Amniotic stem cell (primary cell): Measurements from ENCODE around the gene KDM8.
"Not testable (repeated sequence)": the region's sequence is repeated elsewhere in the genome, so short reads cannot be mapped to it uniquely, and the experiment has no call there.

Experiments used
- DNase-seq: peaks from one replicate; lab custom pipeline; 2025; lab: John Stamatoyannopoulos, UW

The KDM8 gene

DNA sequence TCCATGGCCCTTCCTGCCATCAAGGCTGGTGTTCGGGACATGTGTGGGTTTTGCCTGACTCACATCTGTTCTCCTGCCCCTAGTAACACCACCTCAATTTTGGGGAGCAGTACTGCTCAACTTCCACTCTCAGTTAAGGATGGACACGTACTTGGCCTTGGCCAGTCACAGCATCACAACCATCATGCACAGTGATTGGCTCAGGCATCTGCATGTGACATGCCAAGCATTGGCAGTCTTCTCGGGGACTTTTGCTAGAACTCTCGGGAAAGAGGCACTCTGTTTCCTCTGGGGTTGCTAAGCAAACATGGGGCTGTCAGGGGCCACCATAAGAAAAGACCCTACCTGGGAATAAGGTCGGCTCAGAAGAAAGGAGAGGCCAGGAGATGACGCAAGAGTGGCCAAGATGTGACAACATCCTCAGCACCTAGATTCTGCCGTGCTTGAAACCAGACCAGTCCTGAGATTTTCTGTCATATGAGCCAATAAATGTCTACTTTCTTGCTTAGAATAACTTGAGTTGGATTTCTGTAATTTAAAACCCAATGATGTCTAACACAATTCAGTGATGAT, 11.9 kb upstream of the KDM8 start:
- no peak for DNase-seq

DNA sequence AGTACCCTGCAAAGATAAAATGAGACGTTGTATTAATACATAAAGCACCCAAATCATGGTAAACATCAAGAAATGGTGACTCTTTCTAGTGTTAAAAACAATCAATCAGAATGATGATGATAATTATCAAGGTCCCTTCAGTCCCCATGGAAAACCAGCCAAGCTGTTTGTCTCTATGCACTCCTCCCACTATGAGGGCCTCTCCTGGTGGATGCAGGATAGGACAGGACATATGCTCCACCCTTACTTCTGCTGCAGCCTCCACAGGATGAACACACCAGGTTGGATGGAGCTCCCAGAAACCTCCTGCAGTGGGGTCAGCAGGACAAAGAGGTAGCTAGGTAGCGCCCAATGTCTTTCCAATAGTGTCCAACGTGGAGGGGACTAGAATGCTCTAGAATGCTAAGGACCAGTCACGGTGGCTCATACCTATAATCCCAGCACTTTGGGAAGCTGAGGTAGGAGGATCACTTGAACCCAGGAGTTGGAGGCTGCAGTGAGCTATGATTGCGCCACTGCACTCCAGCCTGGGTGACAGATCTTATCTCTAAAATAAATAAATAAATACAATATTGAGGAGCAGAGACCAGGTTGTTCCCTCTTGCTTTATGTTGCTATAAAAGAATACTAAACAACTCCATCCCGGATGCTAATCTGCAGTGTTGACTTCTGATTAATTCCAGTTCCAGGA, 9.9 kb upstream of the KDM8 start:
- no peak for DNase-seq

DNA sequence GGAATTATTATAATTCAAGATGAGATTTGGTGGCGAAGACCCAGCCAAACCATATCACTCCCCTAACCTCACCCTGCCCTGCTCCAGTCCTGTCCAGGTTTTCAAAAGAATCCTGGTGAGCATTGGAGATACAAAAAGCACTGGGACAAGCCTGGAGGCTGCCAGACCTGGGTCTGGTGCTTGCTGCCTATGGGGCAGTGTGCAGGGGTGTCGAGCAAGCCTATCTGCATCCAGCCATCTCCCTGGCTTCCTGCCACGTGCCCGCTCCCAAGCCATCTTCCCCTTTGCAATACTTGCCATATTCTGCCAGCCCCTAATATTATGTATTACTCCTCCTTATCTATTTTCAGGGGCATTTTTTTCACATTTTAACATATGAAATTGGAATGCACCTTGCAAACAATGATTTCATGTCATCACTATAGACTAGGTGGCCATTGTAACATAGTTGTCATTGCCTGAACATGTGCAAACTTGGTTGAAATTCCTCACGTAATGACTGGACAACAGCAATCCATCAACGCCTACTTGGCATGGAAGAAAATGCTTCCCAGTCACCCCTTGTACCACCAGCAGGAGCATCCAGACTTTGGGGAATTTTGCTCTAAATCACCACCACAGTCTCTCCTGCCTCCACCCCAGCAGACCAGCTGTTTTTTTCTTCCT, 8.1 kb upstream of the KDM8 start:
- no peak for DNase-seq

DNA sequence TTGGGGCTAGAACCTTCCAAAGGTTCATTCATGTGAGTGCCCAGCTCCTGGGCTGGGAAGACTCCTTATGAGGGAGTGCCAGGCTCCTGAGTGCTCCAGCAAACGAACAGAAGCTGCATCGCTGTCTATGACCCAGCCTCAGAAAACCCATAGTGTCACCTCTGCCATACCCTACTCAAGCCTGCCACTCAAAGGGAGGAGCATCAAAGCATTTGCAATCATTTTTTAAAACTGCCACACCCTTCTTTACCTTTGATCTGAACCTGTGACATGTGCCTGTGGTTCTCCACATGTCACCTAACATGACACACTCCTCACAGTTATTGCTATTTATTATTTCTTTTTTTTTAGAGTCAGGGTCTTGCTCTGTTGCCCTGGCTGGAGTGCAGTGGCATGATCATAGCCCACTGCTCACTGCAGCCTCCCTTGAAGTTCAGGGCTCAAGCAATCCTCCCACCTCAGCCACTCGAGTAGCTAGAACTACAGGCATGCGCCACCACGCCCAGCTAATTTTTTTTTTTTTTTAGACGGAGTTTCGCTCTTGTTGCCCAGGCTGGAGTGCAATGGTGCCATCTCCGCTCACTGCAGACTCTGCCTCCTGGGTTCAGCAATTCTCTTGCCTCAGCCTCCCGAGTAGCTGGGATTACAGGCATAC, 7.3 kb upstream of the KDM8 start:
- no peak for DNase-seq

DNA sequence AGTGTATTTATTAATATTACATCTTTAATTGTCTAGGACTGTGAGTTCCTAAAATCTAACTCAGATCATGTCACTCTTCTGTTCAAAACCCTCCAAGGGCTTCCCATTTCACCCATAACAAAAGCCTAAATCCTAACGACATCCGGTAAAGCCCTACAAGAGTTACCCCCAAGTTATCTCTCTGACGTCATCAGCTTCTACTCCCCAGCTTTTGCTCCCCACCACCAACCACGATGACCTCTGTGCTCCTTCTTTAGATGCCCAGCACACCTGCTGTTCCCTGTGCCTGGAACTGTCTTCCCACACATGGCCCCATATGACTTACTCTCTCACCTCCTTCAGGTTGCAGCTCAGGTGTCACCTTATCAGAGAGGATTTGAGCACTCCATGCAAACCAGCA, 6.3 kb upstream of the KDM8 start:
- DNase-seq, result no peak

DNA sequence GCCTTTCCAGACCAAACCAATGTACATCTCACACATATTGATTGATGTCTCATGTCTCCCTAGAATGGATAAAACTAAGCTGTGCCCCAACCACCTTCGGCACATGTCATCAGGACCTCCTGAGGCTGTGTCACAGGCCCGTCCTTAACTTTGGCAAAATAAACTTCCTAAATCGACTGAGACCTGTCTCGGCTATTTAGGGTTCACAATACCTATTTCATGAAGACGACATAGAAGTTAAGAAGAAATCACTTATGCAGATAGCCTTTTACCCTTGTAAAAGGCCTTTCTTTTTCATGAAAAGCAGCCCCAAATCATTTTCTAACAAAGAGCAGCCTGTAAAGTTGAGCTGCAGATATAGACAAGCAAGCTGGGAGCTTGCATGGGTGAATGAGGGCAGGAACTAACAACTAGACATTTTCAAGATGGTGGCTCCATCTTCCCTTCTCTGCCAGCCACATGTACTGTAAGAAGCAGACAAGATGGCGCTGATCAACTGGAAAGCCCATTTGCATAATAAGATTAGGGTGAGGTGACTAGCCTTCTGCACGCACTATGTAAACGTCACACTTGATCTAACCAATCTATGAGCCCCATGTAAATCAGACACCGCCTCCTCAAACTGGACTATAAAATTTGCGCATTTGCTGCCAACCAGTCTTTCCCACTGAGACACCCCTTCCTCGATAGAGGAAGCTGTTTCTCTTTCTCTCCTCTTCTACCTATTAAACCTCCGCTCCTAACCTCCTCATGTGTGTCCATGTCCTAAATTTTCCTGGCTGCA, 4.7 kb upstream of the KDM8 start:
- no peak for DNase-seq

DNA sequence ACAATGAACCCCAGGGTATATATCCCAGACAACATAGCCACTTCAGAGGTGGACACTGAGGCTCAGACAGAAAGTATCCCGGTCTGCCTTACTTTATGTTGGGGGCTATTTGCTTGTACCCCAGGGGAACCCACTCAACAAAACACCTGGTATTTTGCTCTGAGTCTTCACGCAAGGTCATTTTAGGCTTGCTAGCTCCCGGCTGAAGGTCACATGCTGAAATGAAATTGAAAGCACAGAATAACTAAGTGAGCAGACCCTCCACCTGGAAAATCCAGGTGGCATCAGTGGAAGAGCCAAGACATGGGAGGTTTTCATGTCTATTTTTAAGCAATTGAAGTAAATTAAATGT, 4.1 kb upstream of the KDM8 start:
- no peak for DNase-seq

DNA sequence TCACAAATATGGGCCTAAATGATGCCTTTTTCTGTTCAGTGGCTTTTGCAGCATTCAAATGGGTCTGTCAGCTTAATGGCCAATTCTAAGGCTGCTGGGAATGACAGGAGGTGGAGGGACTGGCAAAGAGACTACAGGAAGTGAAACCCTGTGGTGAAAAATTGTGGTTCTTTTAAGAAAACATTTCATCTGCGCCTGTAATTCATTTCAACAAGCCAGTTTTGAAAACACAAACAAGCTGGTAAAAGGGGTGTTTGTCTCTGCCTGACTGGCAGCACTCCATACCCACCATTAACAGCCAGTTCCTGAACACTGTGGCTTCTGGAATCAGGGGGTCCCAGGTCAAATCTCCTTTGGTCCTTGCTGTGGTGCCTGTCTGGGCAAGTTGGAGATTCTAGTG, 3.6 kb upstream of the KDM8 start:
- no peak for DNase-seq

DNA sequence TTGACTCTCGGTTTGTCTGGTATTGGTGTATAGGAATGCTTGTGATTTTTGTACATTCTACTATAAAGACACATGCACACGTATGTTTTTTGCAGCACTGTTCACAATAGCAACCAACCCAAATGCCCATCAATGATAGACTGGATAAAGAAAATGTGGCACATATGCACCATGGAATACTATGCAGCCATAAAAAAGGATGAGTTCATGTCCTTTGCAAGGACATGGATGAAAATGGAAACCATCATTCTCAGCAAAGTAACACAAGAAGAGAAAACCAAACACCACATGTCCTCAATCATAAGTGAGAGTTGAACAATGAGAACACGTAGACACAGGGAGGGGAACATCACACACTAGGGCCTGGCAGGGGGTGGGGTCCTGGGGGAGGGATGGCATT, 2.4 kb upstream of the KDM8 start:
- not testable (repeated sequence) for DNase-seq

DNA sequence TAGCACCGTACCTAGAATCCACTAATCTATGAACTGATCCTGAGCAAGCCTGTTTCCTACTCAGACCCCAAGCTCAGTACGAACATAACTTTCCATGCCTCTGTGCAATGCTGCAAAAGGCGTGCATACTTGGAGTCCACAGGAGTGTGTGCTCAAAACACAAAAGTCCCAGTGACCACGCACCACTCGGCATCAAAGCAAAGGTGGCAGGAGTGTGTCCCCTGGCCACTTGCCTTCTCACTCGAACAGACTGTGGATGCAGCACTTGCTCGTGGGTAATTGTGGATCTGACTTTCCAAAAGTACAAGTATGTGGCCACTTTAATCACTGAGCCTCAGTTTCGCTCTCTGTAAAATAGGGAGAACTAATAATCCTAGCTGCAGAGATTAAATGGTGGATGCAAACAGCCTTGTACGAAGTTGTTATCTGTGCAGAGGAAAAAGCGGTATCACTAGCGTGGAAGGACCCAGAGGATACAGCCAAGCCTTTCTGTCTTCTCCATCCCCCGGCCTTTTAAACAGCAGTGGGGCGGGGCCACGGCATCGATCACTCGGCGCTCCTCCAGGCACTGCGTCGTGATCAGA, 311 bp upstream of the KDM8 start:
- DNase-seq, result no peak

DNA sequence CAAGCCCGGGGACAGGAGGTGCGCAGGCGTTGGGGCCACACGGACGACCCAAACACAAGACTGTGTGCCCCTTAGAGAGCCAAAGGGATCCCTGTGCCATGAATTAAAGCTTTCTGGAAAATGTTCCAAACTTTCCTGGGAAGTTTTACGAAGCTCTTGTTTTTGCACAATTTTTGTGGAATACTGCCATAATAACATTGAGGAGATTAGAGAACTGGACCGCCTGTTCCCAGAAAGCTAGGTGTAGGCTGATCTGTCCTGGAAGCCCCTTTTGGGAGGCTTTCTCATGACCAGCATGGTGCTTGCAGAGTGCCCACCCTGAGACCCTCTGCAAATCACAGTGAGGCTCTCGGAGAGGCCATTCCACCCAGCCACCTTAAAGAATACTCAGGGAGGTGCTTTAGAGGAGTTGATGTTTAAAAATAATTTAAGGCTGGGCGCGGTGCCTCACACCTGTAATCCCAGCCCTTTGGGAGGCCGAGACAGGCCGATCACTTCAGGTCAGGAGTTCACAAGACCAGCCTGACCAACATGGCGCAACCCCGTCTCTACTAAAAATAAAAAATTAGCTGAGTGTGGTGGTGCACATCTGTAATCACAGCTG, 1.1 kb downstream of the KDM8 start:
- no peak for DNase-seq

DNA sequence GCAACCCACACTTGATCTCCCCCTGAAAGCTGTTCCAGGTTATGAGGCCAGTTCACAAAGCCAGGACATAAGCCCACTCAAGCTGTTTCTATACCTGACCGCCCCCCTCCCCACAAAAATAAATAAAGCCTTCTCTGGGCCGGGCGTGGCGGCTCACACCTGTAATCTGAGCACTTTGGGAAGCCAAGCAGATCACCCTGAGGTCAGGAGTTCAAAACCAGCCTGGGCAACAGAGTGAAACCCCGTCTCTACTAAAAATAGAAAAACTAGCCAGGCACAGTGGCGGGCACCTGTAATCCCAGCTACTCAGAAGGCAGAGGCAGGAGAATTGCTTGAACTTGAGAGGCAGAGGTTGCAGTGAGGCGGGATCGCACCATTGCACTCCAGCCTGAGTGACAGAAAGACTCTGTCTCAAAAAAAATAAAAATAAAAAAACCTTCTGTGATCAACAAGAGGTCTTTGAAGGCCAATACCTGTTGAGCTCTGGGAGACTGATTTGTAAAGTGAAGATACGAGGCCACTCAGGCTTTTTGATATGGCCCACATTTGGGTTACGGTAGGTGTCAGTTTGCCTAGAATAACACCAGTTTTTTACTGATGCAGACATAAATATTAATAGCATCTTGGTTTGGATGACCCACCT, 2.2 kb downstream of the KDM8 start:
- no peak for DNase-seq

DNA sequence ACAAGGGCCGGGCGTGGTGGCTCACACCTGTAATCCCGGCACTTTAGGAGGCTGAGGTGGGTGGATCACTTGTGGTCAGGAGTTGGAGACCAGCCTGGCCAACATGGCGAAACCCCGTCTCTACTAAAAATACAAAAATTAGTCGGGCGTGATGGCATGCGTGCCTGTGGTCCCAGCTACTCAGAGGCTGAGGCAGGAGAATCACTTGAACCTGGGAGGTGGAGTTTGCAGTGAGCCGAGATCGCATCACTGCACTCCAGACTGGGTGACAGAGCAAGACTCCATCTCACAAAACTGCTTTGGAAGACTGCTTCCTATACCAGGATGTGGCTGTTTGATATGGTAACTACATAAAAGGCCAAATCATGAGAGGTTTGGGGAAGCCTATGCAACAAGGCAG, 3.8 kb downstream of the KDM8 start:
- DNase-seq, result not testable (repeated sequence)

DNA sequence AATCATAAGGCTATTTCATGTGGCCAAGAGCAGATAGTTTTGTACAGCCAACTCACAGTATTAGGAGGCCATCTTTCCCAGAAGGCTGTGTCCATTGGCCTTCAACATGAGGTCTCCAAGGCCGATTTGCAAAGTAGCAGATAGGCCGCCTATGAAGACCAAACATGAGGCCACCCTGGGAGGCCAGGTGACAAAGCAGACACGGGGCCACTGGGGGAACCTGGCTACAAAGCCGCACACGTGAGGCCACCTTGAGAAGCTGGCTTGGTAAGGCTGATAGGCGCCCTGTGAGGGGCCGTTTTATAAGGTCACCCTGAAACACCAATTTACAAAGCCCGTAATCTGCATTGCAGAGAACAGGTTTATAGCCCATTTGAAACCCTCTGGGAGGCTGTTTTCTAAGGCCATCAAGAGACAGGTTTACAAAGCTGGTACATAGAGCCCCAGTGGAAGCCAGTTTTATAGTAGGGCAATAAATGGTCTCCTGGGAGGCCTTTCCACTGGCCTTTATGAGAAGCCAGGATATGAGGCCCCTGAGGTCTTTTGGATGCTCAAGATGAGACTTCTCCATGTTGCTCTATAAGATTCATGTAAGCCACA, 4.9 kb downstream of the KDM8 start:
- DNase-seq, result no peak

DNA sequence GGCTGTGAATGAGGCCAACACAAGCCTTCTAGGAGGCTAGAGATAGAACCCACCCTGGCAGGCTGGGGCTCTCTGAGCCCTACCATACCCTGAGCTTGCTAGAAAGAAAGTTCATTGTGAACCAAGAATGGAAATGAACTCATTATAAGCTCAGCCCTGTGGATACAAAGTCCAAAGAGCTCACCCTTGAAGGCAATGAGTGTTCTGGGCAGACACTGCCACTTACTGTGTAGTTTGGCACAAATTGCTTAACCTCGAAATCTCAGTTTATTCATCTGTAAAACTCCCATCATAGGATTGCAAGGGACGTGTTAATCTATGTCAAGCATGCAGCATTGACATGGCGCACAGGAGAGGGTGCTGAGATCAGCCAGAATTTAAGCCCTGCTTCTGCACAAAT, 5.5 kb downstream of the KDM8 start:
- DNase-seq, result no peak

DNA sequence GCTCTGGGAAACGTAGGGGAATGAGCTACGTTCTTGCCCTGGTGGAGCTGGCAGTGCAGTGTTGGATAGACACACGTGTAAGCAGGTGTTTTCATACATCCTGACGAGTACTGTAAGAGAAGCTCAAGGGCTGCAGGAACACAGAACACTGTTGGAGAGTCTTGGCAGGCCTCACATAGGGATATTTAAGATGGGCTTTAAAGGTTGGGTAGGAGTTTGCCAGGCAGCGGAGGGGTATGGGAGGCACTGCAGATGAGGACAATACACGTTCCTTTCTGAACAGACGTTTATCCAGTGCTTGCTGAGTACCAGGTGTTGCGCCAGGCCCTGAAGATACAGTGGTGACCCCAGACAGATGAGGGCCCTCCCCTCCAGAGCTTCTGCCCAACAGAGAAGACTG, 6.3 kb downstream of the KDM8 start:
- DNase-seq, result no peak

DNA sequence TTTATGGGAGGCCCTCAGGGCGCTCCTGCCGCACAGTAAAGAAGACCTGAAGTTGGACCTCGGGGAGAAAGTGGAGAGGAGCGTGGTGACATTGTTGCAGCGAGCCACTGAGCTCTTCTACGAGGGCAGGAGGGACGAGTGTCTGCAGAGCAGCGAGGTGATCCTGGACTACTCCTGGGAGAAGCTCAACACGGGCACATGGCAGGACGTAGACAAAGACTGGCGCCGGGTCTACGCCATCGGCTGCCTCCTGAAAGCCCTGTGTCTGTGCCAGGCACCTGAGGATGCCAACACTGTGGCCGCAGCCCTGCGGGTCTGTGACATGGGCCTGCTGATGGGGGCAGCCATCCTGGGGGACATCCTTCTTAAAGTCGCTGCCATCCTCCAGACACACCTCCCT, 6.8 kb downstream of the KDM8 start:
- no peak for DNase-seq

DNA sequence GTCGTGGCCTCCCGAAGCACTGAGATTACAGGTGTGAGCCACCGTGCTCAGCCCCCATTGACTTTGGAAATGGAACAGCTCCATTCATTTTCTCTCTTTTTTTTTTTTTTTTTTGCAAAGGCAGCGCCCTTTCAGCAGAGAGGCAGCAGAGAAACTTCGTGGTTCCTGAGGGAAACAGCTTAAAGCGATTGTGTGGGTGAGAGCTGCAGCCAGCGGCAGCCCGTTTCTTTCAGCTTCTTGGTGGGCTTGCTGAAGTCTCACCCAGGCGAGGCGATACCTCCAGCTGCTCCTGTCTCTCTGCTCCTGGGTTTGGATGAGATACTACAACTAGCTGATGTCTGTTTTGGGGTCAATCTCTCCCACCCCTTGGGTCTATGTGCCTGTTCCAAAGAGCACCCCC, 7.7 kb downstream of the KDM8 start:
- DNase-seq, result no peak

DNA sequence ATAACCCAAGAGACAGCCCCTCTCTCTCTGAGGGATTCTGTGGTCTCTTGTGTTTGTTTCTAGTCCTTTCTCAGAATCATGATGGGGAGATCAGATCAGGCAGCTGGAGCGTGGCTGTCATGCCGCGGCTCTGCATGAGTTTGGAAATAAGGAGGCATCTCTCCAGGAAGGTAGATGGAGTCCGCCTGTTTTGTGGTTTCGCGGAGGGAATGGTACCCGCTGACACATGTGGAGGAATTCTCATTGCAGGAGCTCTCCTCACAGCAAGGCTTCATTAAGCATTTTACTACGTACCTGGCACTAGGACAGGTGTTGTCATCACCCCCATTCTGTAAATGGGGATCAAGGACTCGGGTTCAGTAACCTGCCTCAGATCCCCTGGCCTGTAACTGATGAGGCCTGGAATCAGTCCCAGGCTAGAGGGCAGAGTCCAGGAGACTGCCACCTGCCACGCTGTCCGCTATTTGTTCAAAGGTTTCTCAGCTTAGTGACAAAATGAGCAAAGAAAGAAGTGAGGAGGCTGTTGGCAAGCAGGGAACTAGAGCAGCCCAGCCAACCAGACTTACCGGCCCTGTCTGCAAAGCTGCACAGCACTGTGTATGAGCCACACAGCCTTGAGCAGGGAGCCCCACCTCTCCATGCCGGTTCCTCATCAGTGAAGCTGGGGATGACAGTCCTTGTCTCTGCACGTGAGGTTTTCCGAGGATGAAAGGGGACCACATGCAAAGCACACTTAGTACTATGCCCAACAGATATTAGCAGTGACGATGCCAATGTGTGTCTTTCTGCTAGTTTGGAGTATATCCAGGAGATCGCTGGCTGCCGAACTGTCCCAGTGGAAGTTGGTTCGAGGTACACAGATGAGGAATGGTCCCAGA, 11.0 kb downstream of the KDM8 start:
- DNase-seq, result no peak

DNA sequence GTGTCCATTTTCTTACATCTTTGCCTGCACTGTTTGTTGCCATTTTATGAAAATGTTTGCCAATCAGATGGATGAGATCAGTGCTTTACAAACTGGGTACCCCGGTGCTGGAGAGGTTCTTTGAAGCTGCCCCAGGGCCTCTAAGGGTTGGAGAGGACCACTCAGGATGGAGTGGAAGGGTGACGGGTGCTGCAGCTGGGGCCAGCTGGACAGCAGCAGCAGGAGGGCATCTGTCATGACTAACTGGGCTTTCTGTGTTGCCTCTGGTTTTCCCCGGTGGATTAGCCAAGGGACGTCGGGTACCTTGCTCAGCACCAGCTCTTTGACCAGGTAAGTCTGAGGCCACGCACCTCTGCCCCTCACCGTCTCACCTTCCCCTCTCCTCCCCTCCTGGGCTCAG, 12.3 kb downstream of the KDM8 start:
- DNase-seq, result no peak
